SK-N-MC (cell line): ENCODE data around the gene MACROD2.

Experiments used
- EZH2 ChIP-seq: fragments of 200-600 bp; sonication (generic); IDR thresholded peaks from one replicate; pipeline ENCODE4 v1.6.1; 2017; ENCODE audit warnings: antibody characterized with exemption
- FOXP2 ChIP-seq: optimal IDR thresholded peaks from 2 replicates; pipeline ENCODE3; 2011; ENCODE audit warnings: mild to moderate bottlenecking, moderate library complexity; ENCODE audit not compliant: insufficient read depth; ENCODE audit errors: extremely low read length, control extremely low read depth
- POLR2AphosphoS5 ChIP-seq: IDR thresholded peaks from 2 replicates; pipeline ENCODE4 v1.6.1; 2012; ENCODE audit warnings: mild to moderate bottlenecking, low read depth, low read length, borderline replicate concordance

DNA sequence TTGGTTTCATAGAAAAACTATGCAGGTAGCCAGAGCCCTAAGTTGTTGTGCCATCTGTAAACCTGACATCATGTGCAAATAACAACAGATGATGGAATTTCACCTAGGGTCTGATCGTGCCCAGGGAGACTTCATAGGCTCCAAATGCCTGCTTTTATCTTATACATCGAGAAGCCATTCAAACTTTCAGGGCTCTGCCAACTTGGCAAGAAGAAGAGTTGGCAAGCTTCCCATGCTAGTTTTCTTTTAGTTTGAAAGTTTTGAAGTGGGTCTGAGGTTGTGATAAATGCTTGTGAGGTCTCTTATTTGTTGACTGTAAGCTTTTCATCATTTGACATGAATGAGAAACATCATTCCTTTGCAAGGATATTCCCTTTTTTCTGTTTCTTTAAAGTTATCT is 517.5 kb downstream of the MACROD2 start:
- TF ChIP-seq EZH2 (no peak), POLR2AphosphoS5 (no peak), FOXP2 (no peak)
